NK-92 (cell line): ENCODE data around the gene BTNL8.

Experiments used
- DNase-seq: peaks from one replicate; lab custom pipeline; 2025; ENCODE audit not compliant: unreplicated experiment; lab: John Stamatoyannopoulos, UW

BTNL8 gene

DNA sequence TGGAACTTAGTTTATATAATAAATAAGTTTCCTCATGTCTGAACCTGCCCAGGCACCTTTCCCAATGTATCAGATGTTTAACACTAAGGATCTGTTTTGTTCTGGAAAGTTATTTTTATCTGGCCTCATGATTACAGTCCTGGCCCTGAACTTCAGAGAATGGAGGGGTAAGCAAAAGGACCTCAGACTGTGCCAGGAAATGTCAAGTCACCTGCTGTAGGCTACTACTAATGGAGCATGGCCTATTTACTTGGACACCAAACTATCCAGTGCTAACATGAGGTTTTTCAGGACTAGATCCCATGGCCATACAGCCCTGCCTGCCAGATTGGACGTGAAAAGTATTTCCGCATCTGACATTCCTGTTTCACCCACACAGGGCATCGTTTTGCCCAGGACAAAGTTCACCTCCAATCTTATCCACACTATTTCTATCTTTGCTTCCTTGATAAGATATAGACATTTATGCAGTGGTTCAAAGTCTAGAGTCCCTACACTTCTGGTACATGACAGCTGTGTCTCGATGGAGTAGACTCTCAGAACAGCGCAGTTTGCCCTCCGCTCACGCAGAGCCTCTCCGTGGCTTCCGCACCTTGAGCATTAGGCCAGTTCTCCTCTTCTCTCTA lies at the start of gene BTNL8:
Gene BTNL8, plus strand, starts transcription at position 539 of the 626 bp plus-strand sequence. CDS start 152 bp downstream, outside the sequence.
- no peak for DNase-seq

- DNase-seq = no peak
Observed at GRCh38 chr5:180849827-180850226, 49.1 kb upstream of the BTNL8 start.

DNA sequence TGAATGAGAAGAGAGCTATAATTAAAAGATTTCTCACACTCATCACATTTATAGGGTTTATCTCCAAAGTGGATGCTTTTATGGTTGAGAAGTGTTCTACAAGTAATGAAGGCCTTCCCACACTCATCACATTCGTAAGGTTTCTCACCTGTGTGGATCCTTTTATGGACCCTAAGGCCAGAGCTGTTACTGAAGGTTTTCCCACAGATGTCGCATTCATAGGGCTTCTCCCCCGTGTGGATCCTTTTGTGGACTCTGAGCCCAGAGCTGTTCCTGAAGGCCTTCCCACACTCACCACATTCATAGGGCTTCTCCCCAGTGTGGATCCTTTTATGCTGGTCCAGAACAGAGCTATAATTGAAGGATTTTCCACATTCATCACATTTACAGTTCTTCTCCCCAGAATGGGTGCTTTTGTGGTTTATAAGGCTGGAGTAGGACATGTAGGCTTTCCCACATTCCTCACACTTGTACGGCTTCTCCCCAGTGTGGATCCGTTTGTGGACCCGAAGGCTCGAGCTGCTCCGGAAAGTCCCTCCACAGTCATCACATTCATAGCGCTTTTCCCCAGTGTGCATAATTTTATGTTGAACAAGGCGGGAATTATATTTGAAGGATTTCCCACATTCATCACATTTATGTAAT lies 48.4 kb upstream of the BTNL8 start:
- DNase-seq = no peak

DNA sequence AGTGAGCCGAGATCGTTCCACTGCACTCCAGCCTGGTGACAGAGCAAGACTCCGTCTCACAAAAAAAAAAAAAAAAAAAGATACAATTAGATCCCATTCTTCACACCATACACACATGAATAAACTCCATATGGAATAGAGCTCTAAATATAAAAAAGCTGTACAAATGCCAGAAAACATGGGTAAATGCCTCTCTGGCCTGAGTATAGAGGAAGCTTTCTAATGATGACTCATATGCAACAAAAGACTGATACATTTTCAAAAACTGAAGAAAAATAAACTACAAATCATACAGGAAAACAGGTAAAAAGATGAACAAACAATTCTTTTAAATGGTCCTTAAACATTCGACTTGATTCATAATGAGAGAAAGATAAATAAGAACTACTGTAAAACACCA lies 46.5 kb upstream of the BTNL8 start:
- DNase-seq = no peak

DNA sequence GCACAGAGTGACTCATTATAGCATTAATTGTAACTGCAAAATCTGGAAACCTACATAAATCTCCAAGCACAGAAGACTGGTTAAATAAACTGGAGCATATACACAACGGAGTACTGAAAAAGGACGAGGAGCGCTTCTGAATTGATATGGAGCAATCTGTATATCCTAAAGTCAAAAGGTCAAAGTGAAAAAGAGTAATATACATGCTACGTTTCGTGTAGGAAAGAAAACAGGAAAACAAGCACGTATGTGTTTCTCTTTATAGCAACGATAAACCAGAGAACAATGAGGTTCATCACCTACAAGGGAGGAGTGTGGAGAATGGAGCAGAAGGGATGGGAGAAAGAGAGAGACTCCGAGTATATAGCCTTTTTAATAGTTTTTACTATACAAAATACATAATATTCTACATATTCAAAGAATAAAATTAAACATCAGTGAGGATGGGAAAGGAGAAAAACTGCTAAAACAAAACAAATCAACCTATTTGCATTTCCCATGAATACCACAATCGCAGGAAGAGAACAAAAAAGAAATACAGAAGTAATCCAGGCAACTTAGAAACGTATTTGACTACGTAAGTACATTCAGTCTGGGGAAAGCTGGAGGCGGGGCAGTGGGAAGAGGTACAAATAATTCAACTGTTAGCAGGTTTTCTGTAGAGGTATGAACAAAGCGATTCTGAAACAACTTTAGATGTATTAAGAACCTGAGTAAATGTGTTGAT lies 45.7 kb upstream of the BTNL8 start:
- DNase-seq = no peak

- DNase-seq = no peak
Observed at GRCh38 chr5:180853848-180854176, 45.1 kb upstream of the BTNL8 start.

- no peak for DNase-seq
Observed at GRCh38 chr5:180858586-180858985, 40.4 kb upstream of the BTNL8 start.

GRCh38 chr5:180860273-180860886 lies 38.6 kb upstream of the BTNL8 start:
- DNase-seq = no peak

GRCh38 chr5:180860887-180861822 lies 37.8 kb upstream of the BTNL8 start, which contains the start of gene ZFP62:
Gene ZFP62 (minus strand): TSS chr5:180861276. CDS start chr5:180861219, 57 bp downstream.
- no peak for DNase-seq

DNA sequence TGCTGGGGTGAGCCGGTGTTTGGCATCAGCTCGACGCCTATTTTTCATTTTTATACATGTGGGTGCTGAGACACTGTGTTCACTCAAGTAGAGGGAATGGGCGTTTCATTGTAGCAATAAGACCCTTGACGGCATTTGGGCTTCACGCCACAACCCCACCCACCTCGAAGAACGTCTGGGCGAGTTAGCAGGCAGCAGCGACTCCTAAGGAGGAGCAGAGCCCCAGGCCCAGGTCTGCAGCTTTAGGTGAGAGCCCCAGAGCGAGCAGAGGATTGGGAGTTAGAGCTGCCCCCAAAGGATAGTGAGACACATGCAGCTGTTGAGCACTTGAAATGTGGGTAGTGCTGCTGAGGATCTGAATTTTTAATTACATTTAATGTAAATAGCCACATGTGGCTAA lies 36.3 kb upstream of the BTNL8 start:
- DNase-seq = no peak

GRCh38 chr5:180865981-180866695 lies 32.8 kb upstream of the BTNL8 start:
- DNase-seq = no peak

DNA sequence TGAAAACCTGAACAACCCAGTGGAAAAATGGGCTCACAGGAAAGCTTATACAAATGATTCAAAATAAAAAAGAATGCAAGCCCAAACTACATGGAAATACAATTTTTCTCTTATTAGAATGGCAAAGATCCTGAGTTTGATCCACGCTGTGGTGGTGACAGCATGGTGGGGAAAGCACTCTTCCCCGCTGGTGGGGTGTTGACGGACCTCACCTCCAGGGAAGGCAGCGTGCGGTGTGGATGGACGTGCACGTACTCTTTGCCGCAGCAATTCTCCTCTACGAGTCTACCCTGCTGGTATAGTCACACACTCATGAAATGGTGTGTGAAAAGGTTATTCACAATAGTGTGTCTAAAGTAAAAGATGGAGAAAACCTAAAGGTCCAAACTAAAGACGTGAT lies 32.0 kb upstream of the BTNL8 start:
- no peak for DNase-seq

- no peak for DNase-seq
Observed at GRCh38 chr5:180868960-180869359, 30.0 kb upstream of the BTNL8 start.

DNA sequence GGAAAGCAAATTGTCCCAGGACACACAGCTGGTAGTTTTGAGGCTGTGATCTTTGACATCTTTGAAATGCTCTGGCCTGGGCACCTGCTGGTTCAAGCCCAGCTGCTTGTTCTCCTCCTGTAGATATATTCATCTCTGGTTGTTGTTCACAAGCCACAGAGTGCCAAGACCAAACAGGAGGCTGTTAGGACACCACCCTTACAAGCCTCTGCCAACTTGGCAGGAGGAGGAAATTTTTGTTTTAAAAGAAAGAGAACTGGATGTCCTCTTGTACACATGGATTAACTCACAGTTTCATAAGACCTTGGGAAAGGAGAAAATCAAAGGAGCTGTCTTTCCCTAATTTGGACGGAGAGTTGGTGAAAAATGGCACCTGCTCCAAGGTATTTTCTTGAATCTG lies 29.4 kb upstream of the BTNL8 start:
- DNase-seq = no peak

GRCh38 chr5:180870276-180871068 lies 28.5 kb upstream of the BTNL8 start:
- no peak for DNase-seq

DNA sequence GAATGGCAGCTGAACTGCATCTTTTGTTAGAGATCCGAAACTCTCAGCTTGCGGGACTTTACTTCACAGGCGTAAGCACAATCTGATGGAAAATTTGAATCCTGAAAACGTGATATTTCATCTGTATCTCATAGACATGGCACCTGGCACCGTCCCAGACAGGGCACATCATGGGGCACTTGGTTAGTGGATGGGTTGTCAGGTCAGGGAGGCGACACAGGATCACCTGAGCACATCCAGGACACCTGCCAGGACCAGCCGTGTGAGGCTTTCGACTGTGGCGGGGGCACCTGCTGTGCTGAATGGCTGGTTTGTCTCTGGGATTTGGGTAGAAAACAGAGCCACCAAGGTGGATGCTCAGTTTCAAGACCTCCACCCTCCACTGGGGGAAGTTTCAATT lies 26.5 kb upstream of the BTNL8 start:
- DNase-seq = no peak

- DNase-seq = no peak
Observed at GRCh38 chr5:180873615-180874520, 25.1 kb upstream of the BTNL8 start.

- DNase-seq = no peak
Observed at GRCh38 chr5:180874804-180875582, 24.0 kb upstream of the BTNL8 start.
